Glutamatergic neuron (in vitro differentiated cells): Measurements from ENCODE around the gene GPR55. TPM values are rescaled to one million over a fixed set of nuclear protein-coding genes. Genes with fewer than 3 reads are reported as not detected.

ENCODE experiments used
- DNase-seq: peaks from one replicate; pipeline ENCODE4 v3.0.0; 2022
- H3K27ac Mint-ChIP-seq: one replicate; pipeline ENCODE4 v1.8.0; 2020; ENCODE audit warnings: mild to moderate bottlenecking, mixed read lengths, inconsistent platforms; ENCODE audit not compliant: unreplicated experiment
- H3K27me3 Mint-ChIP-seq: one replicate; pipeline ENCODE4 v1.8.0; 2020; ENCODE audit warnings: mild to moderate bottlenecking, moderate library complexity, mixed read lengths, inconsistent platforms; ENCODE audit not compliant: unreplicated experiment
- H3K36me3 Mint-ChIP-seq: one replicate; pipeline ENCODE4 v1.8.0; 2020; ENCODE audit warnings: mild to moderate bottlenecking, mixed read lengths, inconsistent platforms; ENCODE audit not compliant: unreplicated experiment
- H3K4me1 Mint-ChIP-seq: one replicate; pipeline ENCODE4 v1.8.0; 2020; ENCODE audit warnings: mild to moderate bottlenecking, low read depth, mixed read lengths, inconsistent platforms; ENCODE audit not compliant: unreplicated experiment
- H3K4me3 Mint-ChIP-seq: one replicate; pipeline ENCODE4 v1.8.0; 2020; ENCODE audit warnings: mild to moderate bottlenecking, mixed read lengths, inconsistent platforms; ENCODE audit not compliant: unreplicated experiment
- H3K9me3 Mint-ChIP-seq: one replicate; pipeline ENCODE4 v1.8.0; 2020; ENCODE audit warnings: mild to moderate bottlenecking, moderate library complexity, mixed read lengths, inconsistent platforms; ENCODE audit not compliant: unreplicated experiment
- CTCF ChIP-seq: fragments of 200-600 bp; sonication (generic); IDR thresholded peaks from one replicate; pipeline ENCODE4 v1.5.0; 2021; ENCODE audit not compliant: partially characterized antibody, unreplicated experiment
- total RNA-seq: library from RNA; stranded (reverse); fragmentation: NEBNext Ultra II Directional; extraction: Animal tissue kit (Norgen Biotek cat#: 25700); gene quantifications from one replicate; pipeline ENCODE4 v1.2.1, GENCODE V29; 2021; ENCODE audit not compliant: unreplicated experiment

The GPR55 gene
- total RNA-seq, 1 donor from 2014 or later = not detected

GRCh38 chr2:230868161-230868946, 56.7 kb downstream of the GPR55 start:
- peaks cover 35% of the 10 kb centered on the region for H3K4me1 Mint-ChIP-seq

GRCh38 chr2:230866756-230867523, 58.1 kb downstream of the GPR55 start:
- peaks cover 6% of the 10 kb centered on the region for H3K27me3 Mint-ChIP-seq
- H3K27ac Mint-ChIP-seq = no peak overlapping the region
- H3K4me3 Mint-ChIP-seq = peak overlapping the region; percentile 71

More at GRCh38 chr2:230868161-230868946, 56.7 kb downstream of the GPR55 start:
- H3K4me3 Mint-ChIP-seq = peak overlapping the region; percentile 63
- H3K27ac Mint-ChIP-seq = peak overlapping the region; percentile 75
- no peak for TF ChIP-seq CTCF
- DNase-seq = no peak
- H3K27me3 Mint-ChIP-seq = peaks cover 6% of the 10 kb centered on the region
- H3K9me3 Mint-ChIP-seq = peaks cover 5% of the 10 kb centered on the region
- no peaks in the 10 kb centered on the region for H3K36me3 Mint-ChIP-seq

GRCh38 chr2:230865766-230866755, 59.0 kb downstream of the GPR55 start:
- Mint-ChIP-seq H3K27me3 (peaks cover 6% of the 10 kb centered on the region), H3K36me3 (no peaks in the 10 kb centered on the region), H3K4me1 (peaks cover 33% of the 10 kb centered on the region), H3K4me3 (peak overlapping the region; percentile 85), H3K9me3 (peaks cover 9% of the 10 kb centered on the region), H3K27ac (no peak overlapping the region)
- DNase-seq = no peak
- TF ChIP-seq CTCF = no peak

More at GRCh38 chr2:230866756-230867523, 58.1 kb downstream of the GPR55 start:
- no peak for TF ChIP-seq CTCF
- Mint-ChIP-seq H3K4me1 (peaks cover 35% of the 10 kb centered on the region), H3K9me3 (peaks cover 8% of the 10 kb centered on the region), H3K36me3 (no peaks in the 10 kb centered on the region)
- DNase-seq = no peak

- Mint-ChIP-seq H3K27ac (no peak overlapping the region), H3K36me3 (no peaks in the 10 kb centered on the region), H3K9me3 (peaks cover 10% of the 10 kb centered on the region), H3K4me1 (peaks cover 28% of the 10 kb centered on the region), H3K27me3 (peaks cover 6% of the 10 kb centered on the region), H3K4me3 (peak overlapping the region; percentile 85)
- DNase-seq = no peak
- TF ChIP-seq CTCF = no peak
These were observed 59.7 kb downstream of the GPR55 start for GRCh38 chr2:230865307-230865765.
